PC-9 (cell line): ENCODE data around the gene GLRA1. TPM values are rescaled to one million over a fixed set of nuclear protein-coding genes. Genes with fewer than 3 reads are reported as not detected.

Experiments used
- BruUV-seq: library from RNA; stranded (reverse); fragments of 400-500 nt; replicated peaks from 2 replicates; lab custom pipeline; 2021; lab: Mats Ljungman, UMichigan
- CTCF ChIA-PET: fragments of 300-600 bp; sonication (Branson Sonifier 250); formaldehyde crosslinking; loops from one replicate; lab custom pipeline; 2022; ENCODE audit warnings: antibody characterized with exemption; lab: Charles Lee
- POLR2A ChIA-PET: fragments of 300-600 bp; sonication (Branson Sonifier 250); formaldehyde crosslinking; loops from one replicate; lab custom pipeline; 2022; ENCODE audit warnings: antibody characterized with exemption; ENCODE audit not compliant: unreplicated experiment; lab: Charles Lee
- DNase-seq, 2 experiments: peaks; one replicate each; pipeline versions ENCODE4 v3.0.0 to v3.0.0-alpha.2; 2015 to 2022; ENCODE audit warnings: mixed read lengths in 1 of 2
- H2AFZ ChIP-seq: fragments of 200-600 bp; sonication (generic); 2 replicates; pipeline ENCODE4 v1.8.1; 2017; ENCODE audit warnings: antibody characterized with exemption
- H3F3A ChIP-seq: fragments of 200-600 bp; sonication (generic); 2 replicates; pipeline ENCODE4 v1.8.1; 2017; ENCODE audit warnings: antibody characterized with exemption, mild to moderate bottlenecking, low read depth; ENCODE audit not compliant: insufficient read depth
- H3K27ac ChIP-seq: fragments of 200-600 bp; sonication (generic); 2 replicates; pipeline ENCODE4 v1.6.1; 2016; ENCODE audit warnings: mixed run types
- H3K27me3 ChIP-seq: fragments of 200-600 bp; sonication (generic); 2 replicates; pipeline ENCODE4 v1.6.1; 2016; ENCODE audit warnings: low read depth, mixed run types; ENCODE audit not compliant: insufficient read depth
- H3K36me3 ChIP-seq: fragments of 200-600 bp; sonication (generic); 2 replicates; pipeline ENCODE4 v1.6.1; 2016; ENCODE audit warnings: low read depth, mixed run types
- H3K4me1 ChIP-seq: fragments of 200-600 bp; sonication (generic); replicated peaks from 2 replicates; pipeline ENCODE4 v1.6.1; 2016; ENCODE audit warnings: mixed run types; ENCODE audit not compliant: insufficient read depth
- H3K4me2 ChIP-seq: fragments of 200-600 bp; sonication (generic); 2 replicates; pipeline ENCODE4 v1.6.1; 2017; ENCODE audit warnings: mixed run types
- H3K4me3 ChIP-seq: fragments of 200-600 bp; sonication (generic); 2 replicates; pipeline ENCODE4 v1.6.1; 2016; ENCODE audit warnings: mixed run types
- H3K79me2 ChIP-seq: fragments of 200-600 bp; sonication (generic); 2 replicates; pipeline ENCODE4 v1.6.1; 2017; ENCODE audit warnings: low read depth, mixed run types
- H3K9me2 ChIP-seq: fragments of 200-600 bp; sonication (generic); 2 replicates; pipeline ENCODE4 v1.8.1; 2017; ENCODE audit warnings: mild to moderate bottlenecking; ENCODE audit not compliant: insufficient read depth
- H3K9me3 ChIP-seq: fragments of 200-600 bp; sonication (generic); 2 replicates; pipeline ENCODE4 v1.8.1; 2016; ENCODE audit warnings: low read depth; ENCODE audit not compliant: insufficient read depth
- H4K20me1 ChIP-seq: fragments of 200-600 bp; sonication (generic); 2 replicates; pipeline ENCODE4 v1.8.1; 2017; ENCODE audit not compliant: insufficient read depth
- EZH2 ChIP-seq: fragments of 200-600 bp; sonication (generic); IDR thresholded peaks from 2 replicates; pipeline ENCODE4 v1.8.0; 2017; ENCODE audit warnings: antibody characterized with exemption, low read depth
- intact Hi-C: fragments of 100-400 bp; cut with micrococcal nuclease; formaldehyde crosslinking; loops from one replicate; pipeline ENCODE4 v1.10.0; 2022; ENCODE audit not compliant: unreplicated experiment
- total RNA-seq: library from RNA; stranded (reverse); gene quantifications from 2 replicates; pipeline ENCODE4 v1.2.3, GENCODE V29; 2021
- TF ChIP-seq, protein P1 (sequence below): fragments of 200-600 bp; sonication (generic); conservative IDR thresholded peaks from 2 replicates; pipeline ENCODE4 v1.6.1; 2017; ENCODE audit warnings: mixed run types, antibody characterized with exemption, mild to moderate bottlenecking, moderate library complexity

Gene GLRA1
- total RNA-seq, 1 experiment from 2014 or later, result not detected

DNA sequence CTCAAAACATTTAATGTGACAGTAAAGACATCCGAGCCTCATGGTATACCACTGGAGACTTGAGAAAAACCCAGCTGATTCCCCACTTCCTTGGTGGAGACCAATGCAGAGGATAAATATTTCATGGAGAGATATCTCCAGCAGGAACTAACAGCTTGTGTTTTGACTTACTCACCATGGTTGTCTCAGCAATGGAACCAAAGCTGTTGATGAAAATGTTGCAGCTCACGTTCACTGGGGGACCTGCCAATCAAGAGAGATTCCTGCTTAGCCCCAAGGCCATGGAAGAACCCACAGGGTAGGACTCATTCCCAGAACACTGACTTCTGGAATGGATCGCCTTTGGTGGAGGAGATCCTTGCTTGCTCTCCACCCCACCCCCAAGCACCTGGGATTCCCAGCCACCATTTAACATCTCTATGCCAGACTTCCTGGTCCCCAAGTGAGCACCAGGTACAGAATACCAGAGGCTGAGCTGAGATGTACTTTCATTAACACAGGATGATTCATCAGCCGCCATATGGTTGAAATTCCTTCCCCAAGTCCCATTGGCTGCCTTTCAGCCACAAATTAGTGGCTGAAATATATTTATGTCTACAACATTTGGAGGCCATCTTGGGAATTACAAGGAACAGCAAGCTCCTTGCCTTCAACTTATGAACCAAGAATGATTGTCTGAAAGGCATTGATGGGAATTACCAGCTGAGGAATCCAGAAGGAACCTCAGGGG is 37.9 kb downstream of the GLRA1 start:
- no TSS peak for BruUV-seq
- H3K4me2 ChIP-seq, result no peak overlapping the region
- H3K9me3 ChIP-seq, result no peaks in the 10 kb centered on the region
- H3K27me3 ChIP-seq, result no peaks in the 10 kb centered on the region
- no peaks in the 10 kb centered on the region for H3K4me1 ChIP-seq
- no peak overlapping the region for H2AFZ ChIP-seq
- DNase-seq, result no peak
- TF ChIP-seq, protein P1, sequence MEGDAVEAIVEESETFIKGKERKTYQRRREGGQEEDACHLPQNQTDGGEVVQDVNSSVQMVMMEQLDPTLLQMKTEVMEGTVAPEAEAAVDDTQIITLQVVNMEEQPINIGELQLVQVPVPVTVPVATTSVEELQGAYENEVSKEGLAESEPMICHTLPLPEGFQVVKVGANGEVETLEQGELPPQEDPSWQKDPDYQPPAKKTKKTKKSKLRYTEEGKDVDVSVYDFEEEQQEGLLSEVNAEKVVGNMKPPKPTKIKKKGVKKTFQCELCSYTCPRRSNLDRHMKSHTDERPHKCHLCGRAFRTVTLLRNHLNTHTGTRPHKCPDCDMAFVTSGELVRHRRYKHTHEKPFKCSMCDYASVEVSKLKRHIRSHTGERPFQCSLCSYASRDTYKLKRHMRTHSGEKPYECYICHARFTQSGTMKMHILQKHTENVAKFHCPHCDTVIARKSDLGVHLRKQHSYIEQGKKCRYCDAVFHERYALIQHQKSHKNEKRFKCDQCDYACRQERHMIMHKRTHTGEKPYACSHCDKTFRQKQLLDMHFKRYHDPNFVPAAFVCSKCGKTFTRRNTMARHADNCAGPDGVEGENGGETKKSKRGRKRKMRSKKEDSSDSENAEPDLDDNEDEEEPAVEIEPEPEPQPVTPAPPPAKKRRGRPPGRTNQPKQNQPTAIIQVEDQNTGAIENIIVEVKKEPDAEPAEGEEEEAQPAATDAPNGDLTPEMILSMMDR, result no peak
- TF ChIP-seq EZH2, result no peak
- H3F3A ChIP-seq, result no peaks in the 10 kb centered on the region
- no peak overlapping the region for H3K27ac ChIP-seq
- ChIA-PET CTCF (no interaction called here), POLR2A (no interaction called here)
- intact Hi-C loops, result no loop called here
- H3K36me3 ChIP-seq, result no peaks in the 10 kb centered on the region
- H3K4me3 ChIP-seq, result no peak overlapping the region
- H3K9me2 ChIP-seq, result no peaks in the 10 kb centered on the region
- no peaks in the 10 kb centered on the region for H3K79me2 ChIP-seq
- H4K20me1 ChIP-seq, result no peaks in the 10 kb centered on the region

DNA sequence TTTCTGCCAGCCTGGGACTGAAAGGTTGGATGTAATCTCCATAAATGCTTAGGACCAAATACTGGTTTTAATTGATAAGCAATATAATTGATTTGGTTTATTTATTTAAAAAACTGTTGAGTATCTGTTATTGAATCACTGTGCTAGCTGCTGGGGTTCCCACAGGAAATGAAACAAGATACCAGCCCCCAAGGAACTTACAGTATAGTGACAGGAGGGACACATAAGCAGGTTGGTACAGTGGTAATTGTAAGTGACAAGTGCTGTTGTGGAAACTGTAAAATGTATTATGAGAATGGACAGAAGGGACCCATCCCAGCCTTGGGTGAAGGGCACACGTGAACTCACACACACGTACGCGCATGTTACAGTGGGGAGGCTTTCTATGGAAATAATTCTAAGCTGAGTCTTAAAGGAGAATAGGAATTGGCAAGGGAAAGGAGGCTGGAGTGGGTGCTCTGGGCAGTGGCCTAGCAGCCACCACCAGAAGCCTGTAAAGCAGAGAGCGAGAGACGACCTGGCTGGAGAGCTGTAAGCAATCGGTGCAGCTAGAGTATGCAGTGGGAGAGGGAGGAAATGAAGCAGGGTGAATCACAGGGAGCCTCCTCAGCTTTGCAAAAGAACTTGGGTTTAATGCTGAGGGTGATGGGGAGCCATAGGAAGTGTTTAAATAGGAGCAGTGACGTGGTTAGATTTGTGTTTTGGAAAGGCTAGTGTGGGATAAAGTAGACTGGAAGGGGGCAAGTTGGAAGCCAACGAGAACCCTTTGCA is 39.3 kb downstream of the GLRA1 start:
- H3K79me2 ChIP-seq, result no peaks in the 10 kb centered on the region
- H3F3A ChIP-seq, result no peaks in the 10 kb centered on the region
- no peaks in the 10 kb centered on the region for H4K20me1 ChIP-seq
- no peaks in the 10 kb centered on the region for H3K27me3 ChIP-seq
- ChIA-PET CTCF (no interaction called here), POLR2A (no interaction called here)
- TF ChIP-seq EZH2, result no peak
- TF ChIP-seq, protein P1, result no peak
- DNase-seq, result no peak
- H3K4me2 ChIP-seq, result no peak overlapping the region
- H3K27ac ChIP-seq, result no peak overlapping the region
- no peaks in the 10 kb centered on the region for H3K36me3 ChIP-seq
- intact Hi-C loops, result no loop called here
- H3K9me2 ChIP-seq, result no peaks in the 10 kb centered on the region
- no peak overlapping the region for H3K4me3 ChIP-seq
- H3K4me1 ChIP-seq, result no peaks in the 10 kb centered on the region
- H2AFZ ChIP-seq, result no peak overlapping the region
- no peaks in the 10 kb centered on the region for H3K9me3 ChIP-seq
- BruUV-seq, result no TSS peak

DNA sequence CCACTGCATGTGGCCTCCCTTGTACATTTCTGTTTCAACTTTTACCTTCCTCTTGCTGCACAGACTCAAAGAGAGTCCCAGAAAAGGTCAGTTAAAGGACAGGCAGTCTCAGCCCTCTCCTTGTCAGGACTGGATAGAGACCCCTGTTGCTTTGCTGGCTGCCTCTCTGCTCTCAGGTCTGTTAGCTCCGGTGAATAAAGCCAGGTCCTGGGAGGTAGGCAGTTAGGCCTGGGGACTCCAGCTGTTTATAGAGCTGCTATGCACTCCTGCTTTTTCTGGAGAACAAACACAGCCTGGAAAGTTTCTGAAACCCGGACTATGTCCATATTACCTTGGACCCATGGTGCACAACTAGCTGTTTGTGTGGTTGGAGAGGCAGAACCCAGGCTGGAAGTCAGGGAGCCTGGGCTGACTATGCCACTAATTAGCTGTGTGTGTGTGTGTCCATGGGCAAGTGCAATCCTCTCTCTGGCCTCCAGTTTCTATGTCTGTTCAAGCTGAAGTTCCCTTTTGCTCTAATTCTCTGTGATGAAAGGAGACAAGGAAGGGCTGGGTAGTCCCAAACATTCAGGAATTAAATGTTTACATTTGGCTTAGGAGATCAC is 42.9 kb downstream of the GLRA1 start:
- H3K4me2 ChIP-seq, result no peak overlapping the region
- no peaks in the 10 kb centered on the region for H3K79me2 ChIP-seq
- no TSS peak for BruUV-seq
- H3F3A ChIP-seq, result no peaks in the 10 kb centered on the region
- no peaks in the 10 kb centered on the region for H3K9me3 ChIP-seq
- H2AFZ ChIP-seq, result no peak overlapping the region
- no peak overlapping the region for H3K4me3 ChIP-seq
- H3K9me2 ChIP-seq, result no peaks in the 10 kb centered on the region
- no peaks in the 10 kb centered on the region for H3K36me3 ChIP-seq
- TF ChIP-seq, protein P1, result no peak
- TF ChIP-seq EZH2, result no peak
- no peaks in the 10 kb centered on the region for H4K20me1 ChIP-seq
- intact Hi-C loops, result no loop called here
- no peaks in the 10 kb centered on the region for H3K27me3 ChIP-seq
- CTCF ChIA-PET, result no interaction called here
- no peaks in the 10 kb centered on the region for H3K4me1 ChIP-seq
- POLR2A ChIA-PET, result no interaction called here
- no peak for DNase-seq
- H3K27ac ChIP-seq, result no peak overlapping the region
